GM21423 (cell line): Measurements from ENCODE around the gene PHF19.

Experiments
- ATAC-seq: cut with Tn5 transposase; IDR thresholded peaks from one replicate; pipeline ENCODE4 v1.9.1; 2021; ENCODE audit warnings: mild to moderate bottlenecking, moderate library complexity; ENCODE audit not compliant: unreplicated experiment

The PHF19 gene

GRCh38 chr9:120914396-120914795, 37.4 kb upstream of the PHF19 start:
- no peak for ATAC-seq

GRCh38 chr9:120913647-120914264, 36.8 kb upstream of the PHF19 start:
- no peak for ATAC-seq

- no peak for ATAC-seq
These were observed 36.1 kb upstream of the PHF19 start for GRCh38 chr9:120912958-120913646.

- no peak for ATAC-seq
These were observed 34.4 kb upstream of the PHF19 start for GRCh38 chr9:120911295-120911837.

GRCh38 chr9:120910643-120911042, 33.7 kb upstream of the PHF19 start:
- no peak for ATAC-seq

- no peak for ATAC-seq
These were observed 32.9 kb upstream of the PHF19 start for GRCh38 chr9:120909904-120910303.

- ATAC-seq = no peak
These were observed 28.6 kb upstream of the PHF19 start for GRCh38 chr9:120905315-120906164.

GRCh38 chr9:120904978-120905301, 28.0 kb upstream of the PHF19 start:
- no peak for ATAC-seq

GRCh38 chr9:120904061-120904977, 27.3 kb upstream of the PHF19 start:
- ATAC-seq = no peak

- ATAC-seq = no peak
These were observed 25.9 kb upstream of the PHF19 start for GRCh38 chr9:120902569-120903535.

- ATAC-seq = no peak
These were observed 25.0 kb upstream of the PHF19 start for GRCh38 chr9:120901755-120902568.

- no peak for ATAC-seq
These were observed 23.8 kb upstream of the PHF19 start for GRCh38 chr9:120900824-120901223.

- ATAC-seq = no peak
These were observed 22.6 kb upstream of the PHF19 start for GRCh38 chr9:120899490-120900068.

GRCh38 chr9:120898396-120898795, 21.4 kb upstream of the PHF19 start:
- ATAC-seq = no peak

- no peak for ATAC-seq
These were observed 19.0 kb upstream of the PHF19 start for GRCh38 chr9:120895951-120896350.

- no peak for ATAC-seq
These were observed 17.5 kb upstream of the PHF19 start for GRCh38 chr9:120894321-120895148.

GRCh38 chr9:120893611-120894307, 16.8 kb upstream of the PHF19 start:
- ATAC-seq = no peak
